Peyer's patch (tissue), 4 donors: Measurements from ENCODE around the gene TRIM21. TPM values are rescaled to one million over a fixed set of nuclear protein-coding genes. Genes with fewer than 3 reads are reported as not detected.

Source experiments
- total RNA-seq, 4 donors: library from RNA; depleted of rRNA; stranded (reverse); fragments of >200 nt; gene quantifications; one replicate each; pipeline ENCODE4 v1.1.0, GENCODE V29; 2016

TRIM21 gene
- total RNA-seq, 4 donors from 2014 or later, result 17.2 to 30.4 (median 19.8) TPM

Other genes starting within 250 kb of the TRIM21 start
- not detected for gene OR52B4, start 25.3 kb downstream of the TRIM21 start, total RNA-seq
- not detected for gene OR52K2, start 55.6 kb upstream of the TRIM21 start, total RNA-seq
- not detected for gene OR52K1, start 88.9 kb upstream of the TRIM21 start, total RNA-seq
- gene OR52M1, start 151.5 kb upstream of the TRIM21 start, total RNA-seq, result not detected
- gene OR52I2, start 188.0 kb upstream of the TRIM21 start, total RNA-seq, result not detected
- gene OR52I1, start 200.3 kb upstream of the TRIM21 start, total RNA-seq, result not detected
- 10 to 100 TPM in 3 of 4 donors, 1 to 10 TPM in 1; 3.3 to 19.6 (median 15.6) TPM for gene TRIM68, start 214.5 kb upstream of the TRIM21 start, total RNA-seq
- gene OR51D1, start 243.8 kb upstream of the TRIM21 start, total RNA-seq, result not detected